Osteocyte (in vitro differentiated cells): ENCODE data around the gene SCFD2. TPM values are rescaled to one million over a fixed set of nuclear protein-coding genes. Genes with fewer than 3 reads are reported as not detected.
"Not testable (repeated sequence)": the region's sequence is repeated elsewhere in the genome, so short reads cannot be mapped to it uniquely, and the experiment has no call there.

Experiments used
- DNase-seq: peaks from one replicate; pipeline ENCODE4 v3.0.0; 2021; ENCODE audit warnings: mixed read lengths; ENCODE audit not compliant: unreplicated experiment; ENCODE audit errors: extremely low spot score
- H3K27ac Mint-ChIP-seq: one replicate; pipeline ENCODE4 v1.8.0; 2021; ENCODE audit warnings: mild to moderate bottlenecking, mixed read lengths; ENCODE audit not compliant: unreplicated experiment
- H3K27me3 Mint-ChIP-seq: one replicate; pipeline ENCODE4 v1.8.0; 2021; ENCODE audit warnings: mixed read lengths; ENCODE audit not compliant: unreplicated experiment
- H3K36me3 Mint-ChIP-seq: one replicate; pipeline ENCODE4 v1.8.0; 2021; ENCODE audit warnings: mixed read lengths; ENCODE audit not compliant: unreplicated experiment
- H3K4me1 Mint-ChIP-seq: one replicate; pipeline ENCODE4 v1.8.0; 2021; ENCODE audit warnings: mixed read lengths; ENCODE audit not compliant: unreplicated experiment
- H3K4me3 Mint-ChIP-seq: one replicate; pipeline ENCODE4 v1.8.0; 2021; ENCODE audit warnings: mild to moderate bottlenecking, moderate library complexity, mixed read lengths; ENCODE audit not compliant: unreplicated experiment
- H3K9me3 Mint-ChIP-seq: one replicate; pipeline ENCODE4 v1.8.0; 2021; ENCODE audit warnings: mixed read lengths; ENCODE audit not compliant: unreplicated experiment
- total RNA-seq: library from RNA; stranded (reverse); gene quantifications from 2 replicates; pipeline ENCODE4 v1.2.1, GENCODE V29; 2021
- TF ChIP-seq, protein P1 (sequence below): fragments of 200-600 bp; sonication (generic); IDR thresholded peaks from 2 replicates; pipeline ENCODE4 v1.5.0; 2021; ENCODE audit warnings: antibody characterized with exemption, mild to moderate bottlenecking, moderate library complexity

Gene SCFD2
- total RNA-seq, 1 donor from 2014 or later = 14.0 TPM

DNA sequence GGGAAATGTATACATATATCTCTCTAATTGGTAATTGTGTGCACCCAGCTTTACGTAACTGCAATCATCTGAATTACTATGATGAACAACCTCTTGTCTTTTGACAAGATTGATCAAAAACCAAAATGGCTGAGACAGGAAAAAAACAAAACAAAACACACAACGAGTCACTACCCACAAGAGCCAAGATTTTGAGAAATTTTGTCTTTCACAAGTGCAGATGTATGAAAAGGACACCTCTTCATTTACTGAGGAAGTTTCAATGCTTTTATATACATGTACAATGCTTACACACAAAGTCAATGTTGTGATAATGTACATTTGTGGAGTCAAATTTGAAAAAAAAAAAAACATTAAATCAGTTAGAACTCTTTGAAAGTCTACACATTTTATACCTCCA, 224.6 kb downstream of the SCFD2 start:
- no peak for DNase-seq
- H3K4me1 Mint-ChIP-seq = peaks cover 8% of the 10 kb centered on the region
- no peak overlapping the region for H3K27ac Mint-ChIP-seq
- no peaks in the 10 kb centered on the region for H3K9me3 Mint-ChIP-seq
- TF ChIP-seq, protein P1, sequence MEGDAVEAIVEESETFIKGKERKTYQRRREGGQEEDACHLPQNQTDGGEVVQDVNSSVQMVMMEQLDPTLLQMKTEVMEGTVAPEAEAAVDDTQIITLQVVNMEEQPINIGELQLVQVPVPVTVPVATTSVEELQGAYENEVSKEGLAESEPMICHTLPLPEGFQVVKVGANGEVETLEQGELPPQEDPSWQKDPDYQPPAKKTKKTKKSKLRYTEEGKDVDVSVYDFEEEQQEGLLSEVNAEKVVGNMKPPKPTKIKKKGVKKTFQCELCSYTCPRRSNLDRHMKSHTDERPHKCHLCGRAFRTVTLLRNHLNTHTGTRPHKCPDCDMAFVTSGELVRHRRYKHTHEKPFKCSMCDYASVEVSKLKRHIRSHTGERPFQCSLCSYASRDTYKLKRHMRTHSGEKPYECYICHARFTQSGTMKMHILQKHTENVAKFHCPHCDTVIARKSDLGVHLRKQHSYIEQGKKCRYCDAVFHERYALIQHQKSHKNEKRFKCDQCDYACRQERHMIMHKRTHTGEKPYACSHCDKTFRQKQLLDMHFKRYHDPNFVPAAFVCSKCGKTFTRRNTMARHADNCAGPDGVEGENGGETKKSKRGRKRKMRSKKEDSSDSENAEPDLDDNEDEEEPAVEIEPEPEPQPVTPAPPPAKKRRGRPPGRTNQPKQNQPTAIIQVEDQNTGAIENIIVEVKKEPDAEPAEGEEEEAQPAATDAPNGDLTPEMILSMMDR = no peak
- H3K36me3 Mint-ChIP-seq = peaks cover 4% of the 10 kb centered on the region
- no peaks in the 10 kb centered on the region for H3K27me3 Mint-ChIP-seq
- no peak overlapping the region for H3K4me3 Mint-ChIP-seq

DNA sequence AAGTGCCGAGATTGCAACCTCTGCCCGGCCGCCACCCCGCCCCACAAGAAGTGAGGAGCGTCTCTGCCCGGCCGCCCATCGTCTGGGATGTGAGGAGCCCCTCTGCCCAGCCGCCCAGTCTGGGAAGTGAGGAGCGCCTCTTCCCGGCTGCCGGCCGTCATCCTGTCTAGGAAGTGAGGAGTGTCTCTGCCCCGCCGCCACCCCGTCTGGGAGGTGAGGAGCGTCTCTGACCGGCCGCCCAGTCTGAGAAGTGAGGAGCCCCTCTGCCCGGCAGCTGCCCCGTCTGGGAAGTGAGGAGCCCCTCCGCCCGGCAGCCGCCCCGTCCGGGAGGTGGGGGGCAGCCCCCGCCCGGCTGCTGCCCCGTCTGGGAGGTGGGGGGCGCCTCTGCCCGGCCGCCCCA, 226.6 kb downstream of the SCFD2 start:
- not testable (repeated sequence) for H3K9me3 Mint-ChIP-seq

DNA sequence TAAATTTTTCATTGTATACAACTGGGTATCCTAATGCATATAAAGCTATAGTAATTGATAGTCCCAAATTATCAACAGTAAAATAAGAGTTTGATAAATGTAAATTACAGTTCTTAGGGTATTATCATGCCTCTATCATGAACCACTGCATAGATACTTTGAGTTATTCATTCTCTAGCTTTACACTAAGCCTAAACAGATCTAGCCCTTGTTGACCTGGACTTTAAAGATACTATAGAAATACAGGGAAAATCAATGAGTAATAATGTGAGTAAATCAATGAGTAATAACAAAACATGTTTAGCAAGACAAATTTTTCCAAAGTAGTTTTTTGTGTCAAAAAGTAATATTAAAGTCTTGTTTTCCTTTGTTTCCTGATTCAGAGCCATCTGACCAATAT, 228.4 kb downstream of the SCFD2 start:
- Mint-ChIP-seq H3K36me3 (no peaks in the 10 kb centered on the region), H3K4me1 (peaks cover 8% of the 10 kb centered on the region), H3K4me3 (no peak overlapping the region), H3K9me3 (no peaks in the 10 kb centered on the region), H3K27me3 (no peaks in the 10 kb centered on the region), H3K27ac (no peak overlapping the region)
- TF ChIP-seq, protein P1 = no peak
- DNase-seq = no peak

More for the DNA sequence above, 226.6 kb downstream of the SCFD2 start:
- not testable (repeated sequence) for DNase-seq, H3K27ac Mint-ChIP-seq, H3K36me3 Mint-ChIP-seq, H3K4me1 Mint-ChIP-seq, H3K4me3 Mint-ChIP-seq, H3K27me3 Mint-ChIP-seq

DNA sequence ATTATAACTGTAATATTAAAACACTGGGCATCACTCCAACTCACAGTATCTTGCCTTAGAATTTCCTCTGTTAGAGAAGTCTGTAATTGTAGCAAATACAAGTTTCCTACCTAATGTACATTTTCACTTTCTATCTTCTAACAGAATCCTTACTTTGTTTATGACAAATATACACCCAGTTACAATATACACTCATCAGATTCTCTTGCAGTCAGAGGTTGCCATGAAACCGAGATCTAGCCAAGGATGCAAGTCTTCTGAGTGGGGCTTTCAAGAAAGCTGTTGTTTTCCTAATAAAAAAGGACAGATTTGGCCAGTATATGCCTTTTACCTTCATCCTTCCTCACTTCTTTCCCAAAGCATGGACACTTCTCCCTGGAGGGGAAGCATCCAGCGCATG, 228.9 kb downstream of the SCFD2 start:
- Mint-ChIP-seq H3K4me3 (no peak overlapping the region), H3K27ac (no peak overlapping the region), H3K9me3 (no peaks in the 10 kb centered on the region), H3K36me3 (no peaks in the 10 kb centered on the region), H3K27me3 (no peaks in the 10 kb centered on the region), H3K4me1 (peaks cover 12% of the 10 kb centered on the region)
- TF ChIP-seq, protein P1 = no peak
- DNase-seq = no peak

DNA sequence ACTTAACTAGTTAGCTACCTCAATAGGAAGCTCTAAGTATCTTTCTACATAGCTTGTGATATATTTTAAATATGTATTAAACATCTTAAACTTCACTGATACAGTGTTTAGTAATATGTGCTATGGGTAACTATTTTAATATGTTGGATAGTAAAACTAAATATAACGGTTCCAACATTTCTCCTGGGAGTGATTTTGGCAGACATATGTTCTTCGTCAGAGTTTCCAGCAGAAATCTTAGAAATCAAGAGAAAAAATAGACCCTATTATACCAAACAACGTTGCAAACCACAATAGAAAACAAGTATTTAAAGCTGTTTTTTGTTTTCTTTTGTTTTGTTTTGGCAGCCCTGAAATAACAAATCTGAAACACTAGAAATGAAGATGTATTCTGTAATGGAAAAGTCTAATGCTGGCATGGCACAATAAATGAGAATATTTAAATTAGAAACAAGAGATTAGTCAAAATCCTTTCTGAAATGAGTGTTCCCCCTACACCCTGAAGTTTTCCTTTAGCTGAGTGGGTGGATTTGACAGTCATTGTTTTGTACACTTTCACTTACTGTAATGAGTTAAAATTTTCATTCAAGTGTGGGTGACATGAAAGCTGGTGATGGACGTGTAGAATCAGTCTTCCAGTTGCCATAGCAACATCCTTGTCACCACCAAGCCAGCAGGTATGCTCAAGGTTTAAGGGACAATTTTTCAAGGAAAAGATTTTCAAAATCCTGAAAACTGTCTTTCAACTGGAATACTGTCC, 233.5 kb downstream of the SCFD2 start:
- no peak for DNase-seq
- H3K27me3 Mint-ChIP-seq = no peaks in the 10 kb centered on the region
- no peaks in the 10 kb centered on the region for H3K36me3 Mint-ChIP-seq
- no peaks in the 10 kb centered on the region for H3K9me3 Mint-ChIP-seq
- H3K27ac Mint-ChIP-seq = no peak overlapping the region
- no peak overlapping the region for H3K4me3 Mint-ChIP-seq
- TF ChIP-seq, protein P1 = no peak
- H3K4me1 Mint-ChIP-seq = peaks cover 5% of the 10 kb centered on the region
